D341Med (cell line): ENCODE measurements around the gene EIF4A3.
"Not testable (repeated sequence)": the region's sequence is repeated elsewhere in the genome, so short reads cannot be mapped to it uniquely, and the experiment has no call there.

Experiments used
- DNase-seq: peaks from one replicate; pipeline ENCODE4 v3.0.0; 2012; ENCODE audit warnings: low spot score

Gene EIF4A3

DNA sequence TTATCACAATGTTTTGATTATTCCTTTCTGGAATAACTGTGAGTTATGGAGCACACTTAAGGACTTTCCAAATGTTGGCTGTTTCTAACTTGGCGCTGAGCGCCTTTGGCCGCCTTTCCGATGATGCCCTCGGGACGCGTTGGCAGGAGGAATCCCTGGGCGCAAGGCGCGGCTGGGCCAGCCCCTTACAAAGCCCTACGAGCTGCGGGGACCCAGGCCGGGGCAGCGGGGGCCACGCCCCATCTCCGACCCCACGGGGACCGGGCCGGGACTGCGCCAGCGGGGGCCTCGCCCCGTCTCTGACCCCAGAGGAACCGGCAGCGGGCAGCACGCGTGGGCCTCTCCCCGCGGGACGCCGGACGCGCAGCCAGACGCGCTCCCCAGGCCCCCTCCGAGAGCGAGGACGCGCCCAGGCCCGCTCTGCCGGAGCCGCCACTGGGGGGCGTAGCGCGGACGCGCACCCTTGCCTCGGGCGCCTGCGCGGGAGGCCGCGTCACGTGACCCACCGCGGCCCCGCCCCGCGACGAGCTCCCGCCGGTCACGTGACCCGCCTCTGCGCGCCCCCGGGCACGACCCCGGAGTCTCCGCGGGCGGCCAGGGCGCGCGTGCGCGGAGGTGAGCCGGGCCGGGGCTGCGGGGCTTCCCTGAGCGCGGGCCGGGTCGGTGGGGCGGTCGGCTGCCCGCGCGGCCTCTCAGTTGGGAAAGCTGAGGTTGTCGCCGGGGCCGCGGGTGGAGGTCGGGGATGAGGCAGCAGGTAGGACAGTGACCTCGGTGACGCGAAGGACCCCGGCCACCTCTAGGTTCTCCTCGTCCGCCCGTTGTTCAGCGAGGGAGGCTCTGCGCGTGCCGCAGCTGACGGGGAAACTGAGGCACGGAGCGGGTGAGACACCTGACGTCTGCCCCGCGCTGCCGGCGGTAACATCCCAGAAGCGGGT, 45.6 kb downstream of the EIF4A3 start, which contains the start of gene GAA:
Gene GAA (plus strand): TSS at position 571 of the 935 bp plus-strand sequence. CDS start 3,006 bp downstream, outside the sequence.
- DNase-seq: peak; percentile 100

- DNase-seq: no peak
Measured at GRCh38 chr17:80100035-80100323, 46.9 kb downstream of the EIF4A3 start.

GRCh38 chr17:80099291-80100034, 47.5 kb downstream of the EIF4A3 start:
- DNase-seq: no peak

- DNase-seq: no peak
Measured at GRCh38 chr17:80097844-80098691, 48.9 kb downstream of the EIF4A3 start.

- no peak for DNase-seq
Measured at GRCh38 chr17:80097127-80097621, 49.8 kb downstream of the EIF4A3 start.

- DNase-seq: no peak
Measured at GRCh38 chr17:80096561-80097021, 50.3 kb downstream of the EIF4A3 start.

GRCh38 chr17:80095844-80096475, 51.0 kb downstream of the EIF4A3 start:
- no peak for DNase-seq

GRCh38 chr17:80095038-80095843, 51.7 kb downstream of the EIF4A3 start:
- no peak for DNase-seq

DNA sequence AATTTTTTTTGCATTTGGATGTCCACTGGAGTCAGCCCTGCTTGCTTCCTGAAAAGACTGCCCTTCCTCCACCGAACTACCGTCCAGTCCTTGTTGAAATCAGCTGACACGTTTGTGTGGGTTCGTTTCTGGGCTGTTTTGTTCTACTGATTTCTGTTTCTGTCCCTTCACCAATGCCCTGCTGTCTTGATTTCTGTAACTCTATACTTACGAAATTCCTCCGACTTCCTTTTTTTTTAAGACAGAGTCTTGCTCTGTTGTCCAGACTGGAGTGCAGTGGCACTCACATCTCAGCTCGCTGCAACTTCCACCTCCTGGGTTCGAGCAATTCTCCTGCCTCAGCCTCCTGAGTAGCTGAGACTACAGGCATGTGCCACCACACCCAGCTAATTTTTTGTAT, 54.0 kb downstream of the EIF4A3 start:
- DNase-seq: no peak

DNA sequence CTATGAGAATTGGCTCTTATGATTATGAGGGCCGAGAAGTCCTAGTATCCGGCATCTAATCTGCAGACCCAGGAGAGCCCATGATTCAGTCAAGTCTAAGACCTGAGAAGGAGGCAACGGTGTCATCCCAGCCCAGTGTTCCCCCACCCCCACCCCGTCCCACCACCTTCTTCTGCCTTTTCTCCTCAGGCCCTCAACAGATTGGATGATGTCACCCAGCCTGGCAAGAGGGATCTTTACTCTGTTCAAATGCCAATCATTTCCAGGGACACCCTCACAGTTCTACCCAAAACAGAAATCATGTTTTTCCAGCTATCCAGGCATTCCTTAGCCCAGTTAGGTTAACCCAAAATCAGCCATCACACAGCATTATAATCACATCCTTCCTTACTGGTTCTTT, 55.6 kb downstream of the EIF4A3 start:
- DNase-seq: no peak

DNA sequence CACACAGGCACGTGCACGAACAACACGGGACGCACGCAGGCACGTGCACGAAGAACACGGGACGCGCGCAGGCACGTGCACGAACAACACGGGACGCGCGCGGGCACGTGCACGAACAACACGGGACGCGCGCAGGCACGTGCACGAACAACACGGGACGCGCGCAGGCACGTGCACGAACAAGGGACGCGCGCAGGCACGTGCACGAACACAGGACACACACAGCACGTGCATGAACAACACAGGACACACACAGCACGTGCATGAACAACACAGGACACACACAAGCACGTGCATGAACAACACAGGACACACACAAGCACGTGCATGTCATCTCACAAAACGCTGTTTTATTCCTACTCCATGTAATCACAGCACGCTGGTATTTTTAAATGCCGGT, 56.8 kb downstream of the EIF4A3 start:
- DNase-seq: not testable (repeated sequence)

- DNase-seq: no peak
Measured at GRCh38 chr17:80089762-80090161, 57.2 kb downstream of the EIF4A3 start.

GRCh38 chr17:80087346-80088265, 59.3 kb downstream of the EIF4A3 start:
- no peak for DNase-seq

DNA sequence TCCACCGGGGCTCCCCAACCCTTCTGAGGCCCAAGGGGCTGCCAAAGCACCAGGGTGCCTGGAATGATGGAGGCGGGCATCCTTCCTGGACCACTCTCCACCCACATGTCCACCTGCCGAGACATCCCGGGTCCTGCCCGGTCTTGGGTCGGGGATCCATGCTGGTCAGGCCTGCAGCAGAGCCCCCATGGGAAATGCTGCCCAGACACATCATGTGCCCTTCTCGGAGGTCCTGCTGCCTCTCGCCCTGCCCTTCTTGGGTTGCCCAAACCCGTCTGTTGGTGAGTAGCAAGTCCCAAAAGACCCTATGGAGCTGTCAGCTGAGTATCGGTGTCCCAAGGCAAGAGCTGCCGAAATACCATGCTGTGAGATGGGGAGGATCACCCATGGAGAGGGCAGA, 60.3 kb downstream of the EIF4A3 start:
- no peak for DNase-seq

DNA sequence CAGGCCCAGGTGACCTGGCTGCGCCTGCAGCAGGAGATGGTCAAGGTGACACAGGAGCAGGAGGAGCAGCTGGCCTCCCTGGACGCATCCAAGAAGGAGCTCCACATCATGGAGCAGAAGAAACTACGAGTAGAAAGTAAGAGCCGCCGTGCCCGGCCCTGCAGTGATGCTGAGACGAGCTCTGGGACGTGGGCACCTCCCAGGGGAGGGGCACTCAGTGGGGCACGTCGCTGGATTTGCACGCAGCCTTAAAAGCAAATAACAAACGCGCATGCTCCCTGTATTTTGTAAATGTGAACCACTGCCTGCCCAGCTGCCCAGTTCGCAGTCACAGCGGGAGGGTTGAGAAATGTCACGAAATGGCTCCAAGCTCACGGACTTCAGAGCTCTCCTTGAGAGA, 60.8 kb downstream of the EIF4A3 start:
- no peak for DNase-seq

DNA sequence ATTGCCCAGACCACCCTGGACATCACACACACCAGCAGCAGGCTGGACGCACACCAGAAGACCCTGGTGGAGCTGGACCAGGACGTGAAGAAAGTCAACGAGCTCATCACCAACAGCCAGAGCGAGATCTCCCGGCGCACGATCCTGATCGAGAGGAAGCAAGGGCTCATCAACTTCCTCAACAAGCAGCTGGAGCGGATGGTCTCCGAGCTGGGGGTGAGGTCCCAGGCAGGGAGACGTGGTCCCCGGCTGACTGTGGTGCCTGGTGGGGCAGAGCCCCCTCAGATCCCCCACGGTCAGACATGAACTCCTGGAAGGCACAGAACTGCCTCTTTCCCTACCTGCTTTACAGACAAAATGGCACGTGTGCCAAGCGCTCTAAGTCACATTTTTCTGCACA, 62.2 kb downstream of the EIF4A3 start:
- no peak for DNase-seq
